B cell (primary cell): ENCODE measurements around the gene MAB21L4. TPM values are rescaled to one million over a fixed set of nuclear protein-coding genes. Genes with fewer than 3 reads are reported as not detected.

Experiments used
- ATAC-seq: fragments of 200-7000 bp; cut with Tn5 transposase; one replicate; pipeline ENCODE4 v1.10.0; 2021; ENCODE audit warnings: low read depth, mild to moderate bottlenecking, moderate number of reproducible peaks, moderate library complexity
- CTCF ChIA-PET: fragments of 350-600 bp; sonication (Branson Sonifier 250); formaldehyde crosslinking; loops from one replicate; lab custom pipeline; 2021; ENCODE audit warnings: antibody characterized with exemption, inconsistent platforms; lab: Charles Lee
- POLR2A ChIA-PET: fragments of 350-600 bp; sonication (Branson Sonifier 250); formaldehyde crosslinking; loops from one replicate; lab custom pipeline; 2021; ENCODE audit warnings: antibody characterized with exemption; lab: Charles Lee
- DNase-seq: peaks from one replicate; pipeline ENCODE4 v3.0.0; 2013
- H2AFZ ChIP-seq: 2 replicates; pipeline ENCODE4 v1.6.1; 2012; ENCODE audit warnings: mild to moderate bottlenecking, low read depth, low read length; ENCODE audit not compliant: insufficient read depth, poor library complexity, severe bottlenecking
- H3K27ac ChIP-seq, 2 donors: 1 replicate in 1 of 2; 2 replicates in 1 of 2; pipeline ENCODE4 v1.5.1; 2012 to 2013; ENCODE audit warnings: low read length in 2 of 2, mild to moderate bottlenecking in 2 of 2, moderate library complexity in 1 of 2
- H3K27me3 ChIP-seq, 4 experiments: fragments of 200-600 bp in 1 of 4; sonication (generic) in 1 of 4; replicated peaks in 1 of 4; 1 replicate in 2 of 4; 2 replicates in 2 of 4; pipeline versions ENCODE4 v1.6.1 to v1.7.0; 2013 to 2016; ENCODE audit warnings: low read length in 3 of 4, mild to moderate bottlenecking in 2 of 4, mixed read lengths in 1 of 4, moderate library complexity in 1 of 4; ENCODE audit not compliant: insufficient read depth in 4 of 4, control insufficient read depth in 3 of 4; ENCODE audit errors: control extremely low read depth in 1 of 4
- H3K36me3 ChIP-seq, 2 experiments: replicated peaks in 1 of 2; 1 replicate in 1 of 2; 2 replicates in 1 of 2; pipeline versions ENCODE4 v1.6.1 to v1.7.1; 2013; ENCODE audit warnings: low read length in 1 of 2; ENCODE audit not compliant: insufficient read depth in 2 of 2, control insufficient read depth in 1 of 2; ENCODE audit errors: control extremely low read depth in 1 of 2, extremely low read depth in 1 of 2
- H3K4me1 ChIP-seq, 2 donors: fragments of 200-600 bp in 1 of 2; sonication (generic) in 1 of 2; 1 replicate in 1 of 2; 2 replicates in 1 of 2; pipeline versions ENCODE4 v1.5.1 to v1.6.1; 2013 to 2017; ENCODE audit warnings: low read length in 2 of 2; ENCODE audit not compliant: control insufficient read depth in 2 of 2, insufficient read depth in 2 of 2
- H3K4me2 ChIP-seq: replicated peaks from 2 replicates; pipeline ENCODE3; 2012; ENCODE audit warnings: mild to moderate bottlenecking, low read depth, low read length; ENCODE audit not compliant: poor library complexity, severe bottlenecking
- H3K4me3 ChIP-seq, 5 experiments: fragments of 200-600 bp in 1 of 5; sonication (generic) in 1 of 5; 1 replicate in 3 of 5; 2 replicates in 2 of 5; pipeline versions ENCODE4 v1.5.1 to v1.7.0; 2011 to 2016; ENCODE audit warnings: low read length in 4 of 5, mild to moderate bottlenecking in 4 of 5, low read depth in 2 of 5, control low read depth in 1 of 5, moderate library complexity in 1 of 5; ENCODE audit not compliant: insufficient read depth in 1 of 5; ENCODE audit errors: control extremely low read depth in 1 of 5, extremely low read depth in 1 of 5
- H3K79me2 ChIP-seq: fragments of 200-600 bp; sonication (generic); one replicate; pipeline ENCODE4 v1.6.0; 2016; ENCODE audit warnings: low read length; ENCODE audit not compliant: control insufficient read depth, insufficient read depth
- H3K9ac ChIP-seq: fragments of 200-600 bp; sonication (generic); 2 replicates; pipeline ENCODE4 v1.6.1; 2017; ENCODE audit warnings: mild to moderate bottlenecking, low read length, moderate library complexity
- H3K9me3 ChIP-seq, 3 donors: one replicate each; pipeline versions ENCODE4 v1.6.1 to v1.7.1; 2013; ENCODE audit warnings: low read length in 2 of 3; ENCODE audit not compliant: control insufficient read depth in 2 of 3, insufficient read depth in 1 of 3; ENCODE audit errors: control extremely low read depth in 1 of 3
- H4K20me1 ChIP-seq: 2 replicates; pipeline ENCODE4 v1.6.0; 2012; ENCODE audit warnings: mild to moderate bottlenecking, low read length; ENCODE audit not compliant: insufficient read depth, control insufficient read depth, poor library complexity, severe bottlenecking
- H3K27ac Mint-ChIP-seq: one replicate; pipeline ENCODE4 v1.8.0; 2021; ENCODE audit warnings: mixed read lengths
- H3K27me3 Mint-ChIP-seq: one replicate; pipeline ENCODE4 v1.8.0; 2021; ENCODE audit warnings: mixed read lengths
- H3K4me1 Mint-ChIP-seq: one replicate; pipeline ENCODE4 v1.8.0; 2021; ENCODE audit warnings: mixed read lengths
- H3K4me3 Mint-ChIP-seq: one replicate; pipeline ENCODE4 v1.8.0; 2021; ENCODE audit warnings: mixed read lengths
- H3K9me3 Mint-ChIP-seq: one replicate; pipeline ENCODE4 v1.8.0; 2022; ENCODE audit warnings: mixed read lengths; ENCODE audit not compliant: insufficient read depth
- EZH2 ChIP-seq: IDR thresholded peaks from 2 replicates; pipeline ENCODE4 v1.6.1; 2012; ENCODE audit warnings: borderline replicate concordance, low read depth, mild to moderate bottlenecking, moderate library complexity, low read length; ENCODE audit not compliant: insufficient read depth, poor library complexity, severe bottlenecking
- WGBS: methylation state at CpG from one replicate; pipeline ENCODE4 v1.1.5; 2013; ENCODE audit warnings: missing lambda C conversion rate; ENCODE audit not compliant: insufficient coverage; 5-methylcytosine and 5-hydroxymethylcytosine counted together
- intact Hi-C: fragments of 100-400 bp; cut with micrococcal nuclease; formaldehyde crosslinking; loops from one replicate; pipeline ENCODE4 v1.10.0; 2022
- polyA plus RNA-seq: library from polyadenylated mRNA; depleted of rRNA; stranded (reverse); fragments of >200 nt; gene quantifications from 2 replicates; pipeline ENCODE4 v1.2.3, GENCODE V29; 2012
- total RNA-seq, 2 donors: library from RNA; stranded (reverse); fragments of 120-200 nt in 1 of 2; gene quantifications; 1 replicate in 1 of 2; 2 replicates in 1 of 2; pipeline versions ENCODE4 v1.2.3 to v1.2.4, GENCODE V29; 2013 to 2022
- TF ChIP-seq, protein P1 (sequence below): fragments of 200-600 bp; IDR thresholded peaks from one replicate; pipeline ENCODE4 v1.8.0; 2022; ENCODE audit warnings: antibody characterized with exemption, mild to moderate bottlenecking

MAB21L4 gene
- total and polyA plus RNA-seq, 2 donors (not counting 1 experiment from before 2014, with no cell fraction given) = not detected

DNA sequence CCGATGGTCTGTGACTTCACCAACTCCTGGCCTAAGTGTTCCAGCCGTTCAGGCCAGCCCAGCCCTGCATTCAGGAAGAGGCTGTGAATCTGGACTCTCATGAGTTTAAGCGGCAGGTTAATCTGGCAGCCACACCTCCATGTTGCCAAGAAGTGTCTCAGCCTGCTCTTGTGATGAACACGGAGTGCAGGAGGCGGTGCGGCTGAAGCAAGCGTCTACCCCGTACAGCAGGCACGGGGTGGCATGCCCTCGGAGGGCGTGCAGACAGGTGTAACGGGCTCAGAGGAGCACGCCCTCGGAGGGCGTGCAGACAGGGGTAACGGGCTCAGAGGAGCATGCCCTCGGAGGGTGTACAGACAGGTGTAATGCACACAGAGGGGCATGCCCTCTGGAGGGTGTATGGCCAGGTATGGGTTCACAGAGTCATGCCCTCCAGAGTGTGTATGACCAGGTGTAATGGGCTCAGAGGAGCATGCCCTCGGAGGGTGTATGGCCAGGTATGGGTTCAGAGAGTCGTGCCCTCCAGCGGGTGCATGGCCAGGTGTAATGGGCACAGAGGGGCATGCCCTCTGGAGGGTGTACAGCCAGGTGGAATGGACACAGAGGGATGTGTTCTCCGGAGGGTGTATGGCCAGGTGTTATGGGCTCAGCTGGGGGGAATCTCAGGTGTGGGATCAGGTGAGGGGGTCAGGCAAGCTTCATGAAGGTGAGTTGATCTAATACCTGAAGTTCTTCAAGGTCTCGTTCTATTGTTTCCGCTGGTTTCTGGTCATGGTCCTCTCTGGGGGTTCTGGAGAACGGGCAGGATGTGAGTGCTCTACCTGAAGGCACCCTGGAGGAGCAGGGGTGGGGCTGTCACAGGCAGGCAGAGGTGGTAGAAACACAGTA is 32.8 kb upstream of the MAB21L4 start:
- DNase-seq (no peak), ATAC-seq (no peak)
- Mint-ChIP-seq H3K9me3 (no peaks in the 10 kb centered on the region), H3K27me3 (peaks cover 8% of the 10 kb centered on the region), H3K4me3 (no peak overlapping the region), H3K27ac (no peak overlapping the region), H3K4me1 (no peaks in the 10 kb centered on the region)
- H2AFZ ChIP-seq = no peak overlapping the region
- H3K4me2 ChIP-seq = no peak overlapping the region
- H3K36me3 ChIP-seq = no peaks in the 10 kb centered on the region
- H4K20me1 ChIP-seq = no peaks in the 10 kb centered on the region
- no peaks in the 10 kb centered on the region for H3K4me1 ChIP-seq
- CTCF ChIA-PET = no interaction called here
- intact Hi-C loops = no loop called here
- no peaks in the 10 kb centered on the region for H3K27me3 ChIP-seq
- POLR2A ChIA-PET = no interaction called here
- whole genome bisulfite sequencing = 92% methylated on average over 24 of the region's 24 CpGs
- no peak for TF ChIP-seq EZH2
- TF ChIP-seq, protein P1, sequence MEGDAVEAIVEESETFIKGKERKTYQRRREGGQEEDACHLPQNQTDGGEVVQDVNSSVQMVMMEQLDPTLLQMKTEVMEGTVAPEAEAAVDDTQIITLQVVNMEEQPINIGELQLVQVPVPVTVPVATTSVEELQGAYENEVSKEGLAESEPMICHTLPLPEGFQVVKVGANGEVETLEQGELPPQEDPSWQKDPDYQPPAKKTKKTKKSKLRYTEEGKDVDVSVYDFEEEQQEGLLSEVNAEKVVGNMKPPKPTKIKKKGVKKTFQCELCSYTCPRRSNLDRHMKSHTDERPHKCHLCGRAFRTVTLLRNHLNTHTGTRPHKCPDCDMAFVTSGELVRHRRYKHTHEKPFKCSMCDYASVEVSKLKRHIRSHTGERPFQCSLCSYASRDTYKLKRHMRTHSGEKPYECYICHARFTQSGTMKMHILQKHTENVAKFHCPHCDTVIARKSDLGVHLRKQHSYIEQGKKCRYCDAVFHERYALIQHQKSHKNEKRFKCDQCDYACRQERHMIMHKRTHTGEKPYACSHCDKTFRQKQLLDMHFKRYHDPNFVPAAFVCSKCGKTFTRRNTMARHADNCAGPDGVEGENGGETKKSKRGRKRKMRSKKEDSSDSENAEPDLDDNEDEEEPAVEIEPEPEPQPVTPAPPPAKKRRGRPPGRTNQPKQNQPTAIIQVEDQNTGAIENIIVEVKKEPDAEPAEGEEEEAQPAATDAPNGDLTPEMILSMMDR = no peak
- no peak overlapping the region for H3K4me3 ChIP-seq
- no peak overlapping the region for H3K9ac ChIP-seq
- H3K9me3 ChIP-seq = peaks cover 0 to 3% (median 0%) of the 10 kb centered on the region in 3 donors
- H3K27ac ChIP-seq = no peak overlapping the region
- no peaks in the 10 kb centered on the region for H3K79me2 ChIP-seq

DNA sequence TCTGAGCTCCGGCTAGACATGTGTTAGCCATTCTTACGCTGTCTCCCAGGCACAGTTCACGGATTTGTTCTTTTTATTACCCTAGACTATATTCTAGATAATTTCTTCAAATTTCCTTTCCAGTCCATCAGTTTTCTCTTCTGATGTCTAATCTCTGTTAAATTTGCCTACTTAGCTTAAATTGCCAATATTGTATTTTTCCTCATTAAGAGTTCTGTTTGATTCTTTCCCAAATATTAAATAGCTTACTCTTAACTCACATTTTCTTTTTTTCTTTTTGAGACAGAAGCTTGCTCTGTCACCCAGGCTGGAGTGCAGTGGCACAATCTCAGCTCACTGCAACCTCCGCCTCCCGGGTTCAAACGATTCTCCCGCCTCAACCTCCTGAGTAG is 31.4 kb upstream of the MAB21L4 start:
- no peak overlapping the region for H3K27ac Mint-ChIP-seq
- no peaks in the 10 kb centered on the region for H3K9me3 Mint-ChIP-seq

More for the DNA sequence above, 31.4 kb upstream of the MAB21L4 start:
- H2AFZ ChIP-seq = no peak overlapping the region
- Mint-ChIP-seq H3K4me1 (no peaks in the 10 kb centered on the region), H3K4me3 (no peak overlapping the region), H3K27me3 (peaks cover 8% of the 10 kb centered on the region)
- TF ChIP-seq, protein P1 = no peak
- no peak for TF ChIP-seq EZH2
- H3K27ac ChIP-seq = no peak overlapping the region
- no peak overlapping the region for H3K9ac ChIP-seq
- H3K4me3 ChIP-seq = no peak overlapping the region
- DNase-seq = no peak
- H3K4me1 ChIP-seq = no peaks in the 10 kb centered on the region
- intact Hi-C loops = no loop called here
- ChIA-PET CTCF (no interaction called here), POLR2A (no interaction called here)
- no peaks in the 10 kb centered on the region for H3K27me3 ChIP-seq
- H4K20me1 ChIP-seq = no peaks in the 10 kb centered on the region
- H3K4me2 ChIP-seq = no peak overlapping the region
- 92% methylated on average over 7 of the region's 7 CpGs for WGBS
- H3K36me3 ChIP-seq = no peaks in the 10 kb centered on the region
- ATAC-seq = no peak
- H3K79me2 ChIP-seq = no peaks in the 10 kb centered on the region
- peaks cover 0 to 3% (median 0%) of the 10 kb centered on the region in 3 donors for H3K9me3 ChIP-seq
